Measurements from ENCODE around the gene MPPED1. TPM values are rescaled to one million over a fixed set of nuclear protein-coding genes. Genes with fewer than 3 reads are reported as not detected.

MPPED1 gene
- total RNA-seq, 1 donor from 2014 or later: not detected

DNA sequence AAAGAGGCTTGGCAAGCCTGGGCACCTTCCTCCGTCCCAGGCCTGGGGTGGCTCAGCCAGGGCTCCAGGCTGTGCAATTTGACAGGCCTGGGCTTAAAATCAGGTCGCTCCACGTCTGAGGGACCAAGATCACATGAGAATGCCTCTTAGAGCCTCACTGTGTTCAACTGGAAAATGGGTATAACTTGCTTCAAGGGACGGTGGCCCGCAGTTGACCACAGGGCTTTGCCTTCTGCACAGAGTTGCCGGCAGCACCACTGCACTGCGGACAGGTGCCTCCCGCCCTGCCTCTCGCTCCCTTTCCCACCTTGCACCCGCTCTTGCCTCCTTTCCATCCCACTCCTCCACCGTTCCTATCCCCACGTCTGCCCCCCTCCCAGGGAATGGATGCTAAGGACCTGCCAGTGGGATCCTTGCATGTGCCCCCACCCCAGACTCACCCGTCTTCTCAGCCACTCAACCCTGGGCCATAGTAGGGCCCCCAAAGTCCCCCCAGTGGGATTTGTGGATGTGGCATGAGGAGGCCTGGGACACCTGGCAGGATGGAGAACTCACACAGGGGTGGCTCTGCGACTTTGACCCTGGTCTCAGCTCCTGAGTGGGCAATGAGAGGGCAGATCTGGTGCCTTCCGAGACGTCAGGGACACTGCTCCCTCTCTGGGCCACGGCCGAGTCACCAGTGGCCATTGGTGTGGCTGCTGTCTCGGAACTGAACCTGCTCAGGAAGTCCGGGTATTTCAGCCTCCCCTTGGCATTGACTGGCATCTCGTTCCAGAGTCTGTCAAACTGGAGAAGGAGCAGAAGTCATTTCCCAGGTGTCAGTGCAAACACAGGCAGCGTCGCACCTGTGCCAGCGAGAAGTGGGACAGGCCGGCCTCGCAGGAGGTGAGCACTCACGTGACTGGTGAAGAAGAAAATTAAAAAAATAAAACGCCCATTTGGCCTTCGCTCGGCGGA lies 128.0 kb downstream of the MPPED1 start:
- no peak for DNase-seq (ENCODE audit: low spot score)
- peaks cover 24% of the 10 kb centered on the region for H3K27me3 Mint-ChIP-seq (ENCODE audit: low read depth)

DNA sequence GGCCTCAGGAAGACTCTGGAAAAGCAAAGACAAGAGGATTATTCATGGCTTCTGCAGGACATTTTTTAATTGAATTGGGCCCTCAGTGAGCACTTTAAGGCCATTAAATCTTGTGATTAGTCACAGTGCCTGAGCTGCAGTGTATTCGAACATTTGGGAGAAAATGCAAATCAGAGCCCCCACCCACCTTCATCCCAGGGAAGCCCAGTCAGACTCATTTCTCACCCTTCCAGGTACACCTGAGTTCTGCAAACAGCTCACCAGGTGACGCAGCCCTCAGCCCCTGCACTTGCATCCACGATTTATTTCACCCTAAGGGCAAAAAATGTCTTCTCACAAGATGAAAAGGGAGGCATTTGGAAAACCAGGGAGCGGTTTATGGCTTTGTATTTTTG lies 128.7 kb downstream of the MPPED1 start:
- DNase-seq (ENCODE audit: low spot score): no peak
- Mint-ChIP-seq H3K36me3 (ENCODE audit: low read depth) (peaks cover 2% of the 10 kb centered on the region), H3K9me3 (ENCODE audit: low read depth) (peaks cover 2% of the 10 kb centered on the region), H3K27ac (ENCODE audit: unreplicated experiment) (no peak overlapping the region), H3K4me3 (ENCODE audit: unreplicated experiment) (no peak overlapping the region), H3K4me1 (ENCODE audit: low read depth) (no peaks in the 10 kb centered on the region), H3K27me3 (ENCODE audit: low read depth) (peaks cover 22% of the 10 kb centered on the region)
- TF ChIP-seq, protein P1, sequence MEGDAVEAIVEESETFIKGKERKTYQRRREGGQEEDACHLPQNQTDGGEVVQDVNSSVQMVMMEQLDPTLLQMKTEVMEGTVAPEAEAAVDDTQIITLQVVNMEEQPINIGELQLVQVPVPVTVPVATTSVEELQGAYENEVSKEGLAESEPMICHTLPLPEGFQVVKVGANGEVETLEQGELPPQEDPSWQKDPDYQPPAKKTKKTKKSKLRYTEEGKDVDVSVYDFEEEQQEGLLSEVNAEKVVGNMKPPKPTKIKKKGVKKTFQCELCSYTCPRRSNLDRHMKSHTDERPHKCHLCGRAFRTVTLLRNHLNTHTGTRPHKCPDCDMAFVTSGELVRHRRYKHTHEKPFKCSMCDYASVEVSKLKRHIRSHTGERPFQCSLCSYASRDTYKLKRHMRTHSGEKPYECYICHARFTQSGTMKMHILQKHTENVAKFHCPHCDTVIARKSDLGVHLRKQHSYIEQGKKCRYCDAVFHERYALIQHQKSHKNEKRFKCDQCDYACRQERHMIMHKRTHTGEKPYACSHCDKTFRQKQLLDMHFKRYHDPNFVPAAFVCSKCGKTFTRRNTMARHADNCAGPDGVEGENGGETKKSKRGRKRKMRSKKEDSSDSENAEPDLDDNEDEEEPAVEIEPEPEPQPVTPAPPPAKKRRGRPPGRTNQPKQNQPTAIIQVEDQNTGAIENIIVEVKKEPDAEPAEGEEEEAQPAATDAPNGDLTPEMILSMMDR (IDR thresholded peaks at IDR 0.05): no peak

More for the DNA sequence above, 128.0 kb downstream of the MPPED1 start:
- Mint-ChIP-seq H3K9me3 (ENCODE audit: low read depth) (peaks cover 2% of the 10 kb centered on the region), H3K4me3 (ENCODE audit: unreplicated experiment) (no peak overlapping the region), H3K27ac (ENCODE audit: unreplicated experiment) (no peak overlapping the region), H3K4me1 (ENCODE audit: low read depth) (no peaks in the 10 kb centered on the region), H3K36me3 (ENCODE audit: low read depth) (peaks cover 2% of the 10 kb centered on the region)
- TF ChIP-seq, protein P1 (IDR thresholded peaks at IDR 0.05): no peak

DNA sequence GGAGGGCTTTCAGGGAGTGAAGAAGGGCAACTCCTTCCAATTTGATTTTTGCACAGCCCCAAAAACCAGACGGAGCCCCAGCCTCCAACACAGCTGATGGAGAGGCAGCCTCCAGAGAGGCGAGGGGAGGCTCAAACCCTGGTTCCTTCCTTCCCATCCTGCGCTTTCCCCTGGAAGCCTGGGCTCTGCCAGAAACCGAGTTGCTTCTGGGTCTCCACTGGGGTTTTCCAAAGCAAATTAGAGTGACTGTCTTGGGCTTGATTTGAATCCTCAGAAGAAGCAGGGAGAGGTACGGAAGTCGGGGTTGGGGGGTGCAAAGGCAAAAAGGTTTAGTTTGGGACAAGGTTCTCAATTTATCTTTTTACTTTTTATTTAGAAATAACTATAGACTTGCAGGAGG lies 129.2 kb downstream of the MPPED1 start:
- H3K36me3 Mint-ChIP-seq (ENCODE audit: low read depth): peaks cover 2% of the 10 kb centered on the region
- DNase-seq (ENCODE audit: low spot score): no peak
- peaks cover 22% of the 10 kb centered on the region for H3K27me3 Mint-ChIP-seq (ENCODE audit: low read depth)
- no peaks in the 10 kb centered on the region for H3K4me1 Mint-ChIP-seq (ENCODE audit: low read depth)
- no peak overlapping the region for H3K4me3 Mint-ChIP-seq (ENCODE audit: unreplicated experiment)
- H3K27ac Mint-ChIP-seq (ENCODE audit: unreplicated experiment): no peak overlapping the region
- TF ChIP-seq, protein P1 (IDR thresholded peaks at IDR 0.05): no peak
- peaks cover 2% of the 10 kb centered on the region for H3K9me3 Mint-ChIP-seq (ENCODE audit: low read depth)

DNA sequence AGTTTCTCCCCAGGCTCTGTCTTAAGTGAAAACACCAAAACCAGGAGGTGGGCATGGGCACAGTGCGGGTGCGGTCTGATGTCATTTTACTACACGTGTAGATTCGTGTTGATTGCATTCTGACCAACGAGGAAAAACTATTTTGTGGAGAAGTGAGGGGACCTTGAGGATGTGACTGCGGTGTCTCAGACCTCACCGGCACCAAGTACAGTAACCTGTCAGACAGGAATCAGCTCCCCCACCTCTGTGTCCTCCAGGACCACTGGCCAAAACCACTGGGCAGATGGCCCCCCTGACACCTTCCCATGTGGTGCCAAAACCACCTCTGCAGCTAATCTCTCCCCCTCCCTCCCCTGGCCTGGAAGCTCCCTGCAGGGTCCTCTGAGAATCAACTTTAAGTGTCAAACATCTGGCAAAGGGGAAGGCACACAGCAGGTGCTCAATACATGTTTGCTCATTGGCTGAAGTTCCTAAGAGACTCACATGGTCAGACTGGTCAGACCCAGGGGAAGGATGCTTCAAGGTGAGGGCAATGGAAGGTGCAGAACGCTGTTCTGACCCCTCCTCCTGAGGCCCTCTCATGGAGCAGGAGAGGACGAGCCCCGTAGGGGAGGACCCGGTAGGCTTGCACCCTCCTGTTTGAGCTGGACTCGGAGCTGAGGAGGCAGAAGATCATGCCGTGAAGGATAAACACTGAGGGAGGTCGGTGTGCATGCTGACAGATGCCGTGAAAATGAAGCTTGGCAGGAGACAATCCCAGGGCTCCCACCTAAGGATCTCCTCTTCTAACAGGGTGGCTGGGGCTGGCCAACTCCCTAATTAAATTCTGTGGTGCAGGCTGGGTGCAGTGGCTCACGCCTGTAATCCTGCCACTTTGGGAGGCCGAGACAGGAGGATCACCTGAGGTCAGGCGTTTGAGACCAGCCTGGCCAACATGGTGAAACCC lies 129.9 kb downstream of the MPPED1 start:
- H3K4me3 Mint-ChIP-seq (ENCODE audit: unreplicated experiment): no peak overlapping the region
- H3K27me3 Mint-ChIP-seq (ENCODE audit: low read depth): peaks cover 23% of the 10 kb centered on the region
- TF ChIP-seq, protein P1 (IDR thresholded peaks at IDR 0.05): no peak
- H3K36me3 Mint-ChIP-seq (ENCODE audit: low read depth): no peaks in the 10 kb centered on the region
- H3K9me3 Mint-ChIP-seq (ENCODE audit: low read depth): no peaks in the 10 kb centered on the region
- H3K27ac Mint-ChIP-seq (ENCODE audit: unreplicated experiment): no peak overlapping the region
- no peaks in the 10 kb centered on the region for H3K4me1 Mint-ChIP-seq (ENCODE audit: low read depth)
- no peak for DNase-seq (ENCODE audit: low spot score)

Data from chondrocyte (in vitro differentiated cells).